Choroid plexus epithelial cell (primary cell): ENCODE measurements around the gene RASAL1.

Experiments used
- DNase-seq: peaks from one replicate; pipeline ENCODE4 v3.0.0-alpha.2; 2010; ENCODE audit warnings: low read depth
- H3K4me3 ChIP-seq: 2 replicates; pipeline ENCODE4 v1.5.1; 2011; ENCODE audit warnings: low read depth, mild to moderate bottlenecking, control low read depth, low read length, moderate library complexity
- TF ChIP-seq, protein P1 (sequence below): conservative IDR thresholded peaks from 2 replicates; pipeline ENCODE4 v1.5.1; 2011; ENCODE audit warnings: low read depth, mild to moderate bottlenecking, control low read depth, inconsistent platforms, low read length, moderate library complexity

RASAL1 gene

GRCh38 chr12:113065126-113066007, 70.2 kb downstream of the RASAL1 start:
- TF ChIP-seq, protein P1, sequence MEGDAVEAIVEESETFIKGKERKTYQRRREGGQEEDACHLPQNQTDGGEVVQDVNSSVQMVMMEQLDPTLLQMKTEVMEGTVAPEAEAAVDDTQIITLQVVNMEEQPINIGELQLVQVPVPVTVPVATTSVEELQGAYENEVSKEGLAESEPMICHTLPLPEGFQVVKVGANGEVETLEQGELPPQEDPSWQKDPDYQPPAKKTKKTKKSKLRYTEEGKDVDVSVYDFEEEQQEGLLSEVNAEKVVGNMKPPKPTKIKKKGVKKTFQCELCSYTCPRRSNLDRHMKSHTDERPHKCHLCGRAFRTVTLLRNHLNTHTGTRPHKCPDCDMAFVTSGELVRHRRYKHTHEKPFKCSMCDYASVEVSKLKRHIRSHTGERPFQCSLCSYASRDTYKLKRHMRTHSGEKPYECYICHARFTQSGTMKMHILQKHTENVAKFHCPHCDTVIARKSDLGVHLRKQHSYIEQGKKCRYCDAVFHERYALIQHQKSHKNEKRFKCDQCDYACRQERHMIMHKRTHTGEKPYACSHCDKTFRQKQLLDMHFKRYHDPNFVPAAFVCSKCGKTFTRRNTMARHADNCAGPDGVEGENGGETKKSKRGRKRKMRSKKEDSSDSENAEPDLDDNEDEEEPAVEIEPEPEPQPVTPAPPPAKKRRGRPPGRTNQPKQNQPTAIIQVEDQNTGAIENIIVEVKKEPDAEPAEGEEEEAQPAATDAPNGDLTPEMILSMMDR = no peak
- H3K4me3 ChIP-seq = no peak overlapping the region
- DNase-seq = no peak

DNA sequence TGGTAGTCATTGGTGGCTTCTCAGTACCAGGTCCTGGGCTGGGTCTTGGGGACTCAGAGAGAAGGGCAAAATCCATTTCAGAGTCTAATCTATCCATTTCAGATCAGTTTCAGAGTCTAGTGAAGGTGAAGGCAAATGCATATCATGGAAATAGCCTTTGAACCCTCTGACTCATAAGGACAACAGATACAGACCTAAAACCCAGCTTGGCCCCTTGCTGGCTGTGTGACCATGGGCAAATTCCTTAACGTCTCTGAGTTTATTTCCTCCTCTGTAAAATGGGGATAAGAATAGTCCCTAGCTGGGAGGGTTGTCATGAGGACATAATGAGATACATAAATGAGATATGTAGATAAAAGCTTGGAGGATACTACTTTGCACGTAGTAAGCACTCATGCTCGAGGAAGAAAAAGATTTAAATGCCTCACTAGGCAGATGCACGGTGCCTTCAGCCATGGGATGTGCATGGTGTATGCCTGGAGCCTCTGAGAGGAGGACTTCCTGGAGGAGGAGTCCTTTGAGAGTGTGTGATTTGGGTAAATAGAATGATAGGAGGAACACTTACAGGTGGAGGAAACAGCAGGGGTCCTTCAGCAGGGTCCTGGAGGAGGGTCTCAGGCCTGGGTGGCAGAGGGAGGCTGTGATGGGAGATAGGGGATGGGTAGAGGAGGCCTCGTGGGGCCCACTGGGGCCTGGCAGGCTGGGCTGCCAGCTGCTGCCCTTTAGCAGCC, 71.0 kb downstream of the RASAL1 start:
- no peak overlapping the region for H3K4me3 ChIP-seq
- TF ChIP-seq, protein P1 = no peak
- DNase-seq = no peak

GRCh38 chr12:113063396-113064350, 71.9 kb downstream of the RASAL1 start:
- H3K4me3 ChIP-seq = no peak overlapping the region
- DNase-seq = no peak
- TF ChIP-seq, protein P1 = no peak

GRCh38 chr12:113062502-113063395, 72.8 kb downstream of the RASAL1 start:
- DNase-seq = peak; percentile 61
- H3K4me3 ChIP-seq = no peak overlapping the region
- TF ChIP-seq, protein P1 = no peak

DNA sequence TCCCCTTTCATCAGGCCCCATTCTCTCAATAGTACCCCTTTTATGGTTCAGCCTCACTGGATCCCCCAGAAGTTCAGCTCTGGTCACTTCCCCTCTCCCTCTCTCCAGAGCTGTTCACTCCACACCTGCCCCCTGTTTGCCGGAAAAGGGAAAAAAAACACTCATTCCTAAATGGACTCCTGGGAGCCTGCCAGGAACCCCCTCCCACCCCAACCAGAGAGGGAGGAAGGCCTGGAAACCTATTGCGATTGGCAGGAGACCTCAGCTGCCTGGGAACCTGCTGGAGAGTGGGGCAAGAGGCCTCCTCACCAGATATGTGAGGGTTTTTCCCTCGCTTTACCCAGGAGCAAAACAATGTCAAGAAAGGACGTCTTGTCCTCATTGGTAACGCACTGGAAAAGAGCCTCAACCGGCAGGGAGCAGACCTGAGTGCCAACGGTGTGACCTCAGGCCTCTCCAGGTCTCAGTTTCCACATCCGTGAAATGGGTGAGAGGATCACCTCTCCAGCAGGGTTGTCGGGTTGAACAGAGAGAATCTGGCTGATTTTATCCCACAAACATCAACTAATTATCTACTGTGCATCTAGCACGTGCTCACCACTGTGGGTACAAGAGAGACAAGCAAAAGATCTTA, 74.4 kb downstream of the RASAL1 start:
- DNase-seq = no peak
- TF ChIP-seq, protein P1 = no peak
- H3K4me3 ChIP-seq = no peak overlapping the region
